Measurements from ENCODE around the gene RTP1. TPM values are rescaled to one million over a fixed set of nuclear protein-coding genes. Genes with fewer than 3 reads are reported as not detected.
"Not testable (repeated sequence)": the region's sequence is repeated elsewhere in the genome, so short reads cannot be mapped to it uniquely, and the experiment has no call there.

RTP1 gene
- total RNA-seq, 1 donor from 2014 or later: not detected

GRCh38 chr3:187196573-187197334 lies 532 bp upstream of the RTP1 start:
- no peak for DNase-seq (ENCODE audit: low spot score)

GRCh38 chr3:187198490-187198889 lies 1.2 kb downstream of the RTP1 start:
- DNase-seq (ENCODE audit: low spot score): no peak

- not testable (repeated sequence) for DNase-seq (ENCODE audit: low spot score)
These were observed 2.3 kb downstream of the RTP1 start for GRCh38 chr3:187199463-187200050.

GRCh38 chr3:187205683-187206082 lies 8.4 kb downstream of the RTP1 start:
- DNase-seq (ENCODE audit: low spot score): no peak

GRCh38 chr3:187207062-187207461 lies 9.8 kb downstream of the RTP1 start:
- no peak for DNase-seq (ENCODE audit: low spot score)

- DNase-seq (ENCODE audit: low spot score): no peak
These were observed 10.3 kb downstream of the RTP1 start for GRCh38 chr3:187207624-187208023.

GRCh38 chr3:187208159-187208558 lies 10.9 kb downstream of the RTP1 start:
- no peak for DNase-seq (ENCODE audit: low spot score)

- no peak for DNase-seq (ENCODE audit: low spot score)
These were observed 12.2 kb downstream of the RTP1 start for GRCh38 chr3:187209491-187209890.

GRCh38 chr3:187210091-187210490 lies 12.8 kb downstream of the RTP1 start:
- DNase-seq (ENCODE audit: low spot score): no peak

- DNase-seq (ENCODE audit: low spot score): no peak
These were observed 13.4 kb downstream of the RTP1 start for GRCh38 chr3:187210545-187211327.

GRCh38 chr3:187211532-187212195 lies 14.4 kb downstream of the RTP1 start:
- DNase-seq (ENCODE audit: low spot score): no peak

- no peak for DNase-seq (ENCODE audit: low spot score)
These were observed 14.9 kb downstream of the RTP1 start for GRCh38 chr3:187212196-187212545.

GRCh38 chr3:187212705-187213104 lies 15.4 kb downstream of the RTP1 start:
- DNase-seq (ENCODE audit: low spot score): no peak

GRCh38 chr3:187213616-187214015 lies 16.3 kb downstream of the RTP1 start:
- no peak for DNase-seq (ENCODE audit: low spot score)

- DNase-seq (ENCODE audit: low spot score): no peak
These were observed 18.2 kb downstream of the RTP1 start for GRCh38 chr3:187215460-187215859.

- DNase-seq (ENCODE audit: low spot score): no peak
These were observed 25.5 kb downstream of the RTP1 start for GRCh38 chr3:187222801-187223200.

- no peak for DNase-seq (ENCODE audit: low spot score)
These were observed 26.5 kb downstream of the RTP1 start for GRCh38 chr3:187223799-187224198.

GRCh38 chr3:187227658-187228258 lies 30.5 kb downstream of the RTP1 start:
- DNase-seq (ENCODE audit: low spot score): no peak

GRCh38 chr3:187228740-187229139 lies 31.5 kb downstream of the RTP1 start:
- no peak for DNase-seq (ENCODE audit: low spot score)

- DNase-seq (ENCODE audit: low spot score): no peak
These were observed 32.7 kb downstream of the RTP1 start for GRCh38 chr3:187230011-187230410.

GRCh38 chr3:187236962-187237361 lies 39.7 kb downstream of the RTP1 start:
- DNase-seq (ENCODE audit: low spot score): no peak

Measured in mesenteric fat pad (tissue), 1 donor.